ENCODE measurements around the gene TMTC1.

- TF ChIP-seq CTCF (IDR thresholded peaks at IDR 0.05) (no peak), POLR2A (IDR thresholded peaks at IDR 0.05) (no peak)
Observed at GRCh38 chr12:29559198-29559597, 224.5 kb downstream of the TMTC1 start.

Data from body of pancreas (tissue), 4 donors.